NB4 (cell line): ENCODE data around the gene ARL5C.

Experiments used
- POLR2A ChIP-seq: IDR thresholded peaks from 2 replicates; pipeline ENCODE4 v1.6.1; 2011; ENCODE audit warnings: mild to moderate bottlenecking; ENCODE audit not compliant: insufficient read length; ENCODE audit errors: extremely low read depth
- TF ChIP-seq, protein P1 (sequence below): IDR thresholded peaks from one replicate; pipeline ENCODE4 v1.5.1; 2012; ENCODE audit warnings: low read depth, low read length

DNA sequence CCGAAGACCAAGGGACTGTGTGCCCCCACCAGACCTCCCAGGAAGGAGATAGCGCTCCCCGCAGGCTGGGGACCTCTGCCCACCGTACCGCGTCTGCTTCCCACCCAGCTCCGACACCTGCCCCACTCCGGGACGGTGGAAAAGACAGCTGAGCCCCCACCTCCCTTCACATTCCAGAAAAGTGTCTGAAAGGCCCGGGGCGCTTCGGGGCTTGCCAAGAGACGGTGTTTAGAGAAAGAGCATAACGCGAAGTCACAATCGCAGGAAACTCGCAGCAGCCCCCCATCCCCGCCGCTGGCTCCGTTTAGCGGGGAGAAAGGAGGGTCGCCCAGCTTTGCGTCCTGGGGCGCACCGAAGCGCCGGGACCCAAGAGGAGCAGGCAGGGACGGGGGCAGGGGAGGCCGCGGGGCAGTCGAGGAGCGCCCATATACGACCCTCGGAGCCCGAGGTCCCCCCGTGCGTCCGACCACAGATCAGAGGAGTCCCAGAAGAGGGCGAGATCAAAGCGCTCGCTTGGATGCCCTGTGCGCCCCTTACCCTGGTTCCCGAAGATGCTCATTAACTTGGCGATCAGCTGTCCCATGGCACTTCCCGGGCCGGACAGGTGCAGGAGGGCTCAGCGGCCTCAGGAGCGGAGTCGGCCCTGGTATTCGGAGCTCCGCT lies 652 bp downstream of the ARL5C start:
- TF ChIP-seq, protein P1, sequence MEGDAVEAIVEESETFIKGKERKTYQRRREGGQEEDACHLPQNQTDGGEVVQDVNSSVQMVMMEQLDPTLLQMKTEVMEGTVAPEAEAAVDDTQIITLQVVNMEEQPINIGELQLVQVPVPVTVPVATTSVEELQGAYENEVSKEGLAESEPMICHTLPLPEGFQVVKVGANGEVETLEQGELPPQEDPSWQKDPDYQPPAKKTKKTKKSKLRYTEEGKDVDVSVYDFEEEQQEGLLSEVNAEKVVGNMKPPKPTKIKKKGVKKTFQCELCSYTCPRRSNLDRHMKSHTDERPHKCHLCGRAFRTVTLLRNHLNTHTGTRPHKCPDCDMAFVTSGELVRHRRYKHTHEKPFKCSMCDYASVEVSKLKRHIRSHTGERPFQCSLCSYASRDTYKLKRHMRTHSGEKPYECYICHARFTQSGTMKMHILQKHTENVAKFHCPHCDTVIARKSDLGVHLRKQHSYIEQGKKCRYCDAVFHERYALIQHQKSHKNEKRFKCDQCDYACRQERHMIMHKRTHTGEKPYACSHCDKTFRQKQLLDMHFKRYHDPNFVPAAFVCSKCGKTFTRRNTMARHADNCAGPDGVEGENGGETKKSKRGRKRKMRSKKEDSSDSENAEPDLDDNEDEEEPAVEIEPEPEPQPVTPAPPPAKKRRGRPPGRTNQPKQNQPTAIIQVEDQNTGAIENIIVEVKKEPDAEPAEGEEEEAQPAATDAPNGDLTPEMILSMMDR, result no peak
- TF ChIP-seq POLR2A, result no peak
